ENCODE measurements around the gene FNDC3A.
"Not testable (repeated sequence)": the region's sequence is repeated elsewhere in the genome, so short reads cannot be mapped to it uniquely, and the experiment has no call there.

Gene FNDC3A

GRCh38 chr13:49018986-49019635 is 43.4 kb downstream of the FNDC3A start:
- not testable (repeated sequence) for H3K9ac ChIP-seq (ENCODE audit: low read depth, low read length); H3K9me3 ChIP-seq (replicated peaks; ENCODE audit: low read length); H3K4me2 ChIP-seq (ENCODE audit: low read length); H3K4me3 ChIP-seq (ENCODE audit: low read length); H3K27me3 ChIP-seq (ENCODE audit: control insufficient read depth, insufficient read depth, low read length); H3K36me3 ChIP-seq (ENCODE audit: insufficient read depth, low read length)
- peaks cover 34% of the 10 kb centered on the region for H3K4me1 ChIP-seq (ENCODE audit: control insufficient read depth, insufficient read depth, low read length)

GRCh38 chr13:49020328-49020727 is 44.6 kb downstream of the FNDC3A start:
- peaks cover 38% of the 10 kb centered on the region for H3K4me1 ChIP-seq (ENCODE audit: control insufficient read depth, insufficient read depth, low read length)
- H3K9me3 ChIP-seq (replicated peaks; ENCODE audit: low read length), result no peaks in the 10 kb centered on the region
- no peak overlapping the region for H3K4me2 ChIP-seq (ENCODE audit: low read length)
- peaks cover 13% of the 10 kb centered on the region for H3K36me3 ChIP-seq (ENCODE audit: insufficient read depth, low read length)
- H3K9ac ChIP-seq (ENCODE audit: low read depth, low read length), result no peak overlapping the region
- H3K4me3 ChIP-seq (ENCODE audit: low read length), result no peak overlapping the region
- no peaks in the 10 kb centered on the region for H3K27me3 ChIP-seq (ENCODE audit: control insufficient read depth, insufficient read depth, low read length)

GRCh38 chr13:49020940-49021553 is 45.3 kb downstream of the FNDC3A start:
- Histone ChIP-seq H3K4me1 (ENCODE audit: control insufficient read depth, insufficient read depth, low read length) (peaks cover 38% of the 10 kb centered on the region), H3K4me2 (ENCODE audit: low read length) (peak overlapping the region; percentile 1), H3K36me3 (ENCODE audit: insufficient read depth, low read length) (peaks cover 13% of the 10 kb centered on the region), H3K9ac (ENCODE audit: low read depth, low read length) (no peak overlapping the region), H3K27me3 (ENCODE audit: control insufficient read depth, insufficient read depth, low read length) (no peaks in the 10 kb centered on the region), H3K9me3 (replicated peaks; ENCODE audit: low read length) (no peaks in the 10 kb centered on the region), H3K4me3 (ENCODE audit: low read length) (no peak overlapping the region)

GRCh38 chr13:49021953-49022352 is 46.2 kb downstream of the FNDC3A start:
- H3K27me3 ChIP-seq (ENCODE audit: control insufficient read depth, insufficient read depth, low read length), result no peaks in the 10 kb centered on the region
- peaks cover 42% of the 10 kb centered on the region for H3K4me1 ChIP-seq (ENCODE audit: control insufficient read depth, insufficient read depth, low read length)
- peak overlapping the region; percentile 82 for H3K9ac ChIP-seq (ENCODE audit: low read depth, low read length)
- H3K36me3 ChIP-seq (ENCODE audit: insufficient read depth, low read length), result peaks cover 13% of the 10 kb centered on the region
- peak overlapping the region; percentile 5 for H3K4me3 ChIP-seq (ENCODE audit: low read length)
- H3K4me2 ChIP-seq (ENCODE audit: low read length), result peak overlapping the region; percentile 81
- no peaks in the 10 kb centered on the region for H3K9me3 ChIP-seq (replicated peaks; ENCODE audit: low read length)

DNA sequence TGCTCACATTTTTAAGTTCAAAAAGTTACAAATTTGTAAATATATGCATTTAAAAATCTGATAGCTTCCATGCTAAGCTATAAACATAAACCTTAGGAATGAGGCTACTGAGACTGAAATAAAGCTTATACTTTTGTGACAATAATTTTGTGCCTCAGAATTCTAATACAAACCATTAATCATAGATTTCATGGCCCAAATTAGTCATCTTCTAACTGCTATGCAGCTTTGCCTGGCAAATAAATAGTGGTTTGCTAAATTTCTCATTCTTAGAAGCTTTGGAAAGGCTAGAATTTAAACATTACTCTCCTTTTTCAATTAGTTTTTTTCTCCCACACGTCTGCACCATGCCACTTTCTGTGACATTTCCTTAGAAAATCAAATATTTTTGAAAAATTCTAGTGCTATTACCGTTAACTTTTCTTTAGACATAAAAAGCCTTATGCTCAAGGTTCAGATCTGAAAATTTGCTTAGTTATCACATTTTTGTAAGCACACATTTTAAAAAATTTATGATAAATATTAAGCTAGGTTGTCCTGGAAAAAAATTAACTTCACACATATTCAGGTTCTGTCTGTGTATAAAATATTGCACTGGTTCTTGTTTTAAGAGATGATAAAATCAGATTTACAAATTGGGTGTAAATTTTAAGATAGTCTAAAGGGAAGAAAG is 46.9 kb downstream of the FNDC3A start:
- Histone ChIP-seq H3K9me3 (replicated peaks; ENCODE audit: low read length) (no peaks in the 10 kb centered on the region), H3K4me3 (ENCODE audit: low read length) (peak overlapping the region; percentile 47), H3K36me3 (ENCODE audit: insufficient read depth, low read length) (peaks cover 17% of the 10 kb centered on the region), H3K4me2 (ENCODE audit: low read length) (peak overlapping the region; percentile 81), H3K27me3 (ENCODE audit: control insufficient read depth, insufficient read depth, low read length) (no peaks in the 10 kb centered on the region), H3K4me1 (ENCODE audit: control insufficient read depth, insufficient read depth, low read length) (peaks cover 44% of the 10 kb centered on the region), H3K9ac (ENCODE audit: low read depth, low read length) (peak overlapping the region; percentile 82)

- peaks cover 17% of the 10 kb centered on the region for H3K36me3 ChIP-seq (ENCODE audit: insufficient read depth, low read length)
- no peaks in the 10 kb centered on the region for H3K27me3 ChIP-seq (ENCODE audit: control insufficient read depth, insufficient read depth, low read length)
- H3K9ac ChIP-seq (ENCODE audit: low read depth, low read length), result peak overlapping the region; percentile 82
- H3K4me3 ChIP-seq (ENCODE audit: low read length), result no peak overlapping the region
- H3K9me3 ChIP-seq (replicated peaks; ENCODE audit: low read length), result no peaks in the 10 kb centered on the region
- H3K4me2 ChIP-seq (ENCODE audit: low read length), result peak overlapping the region; percentile 81
- peaks cover 44% of the 10 kb centered on the region for H3K4me1 ChIP-seq (ENCODE audit: control insufficient read depth, insufficient read depth, low read length)
These were observed 47.7 kb downstream of the FNDC3A start for GRCh38 chr13:49023431-49023830.

GRCh38 chr13:49026851-49027250 is 51.1 kb downstream of the FNDC3A start:
- Histone ChIP-seq H3K4me3 (ENCODE audit: low read length) (no peak overlapping the region), H3K36me3 (ENCODE audit: insufficient read depth, low read length) (peaks cover 11% of the 10 kb centered on the region), H3K27me3 (ENCODE audit: control insufficient read depth, insufficient read depth, low read length) (no peaks in the 10 kb centered on the region), H3K4me1 (ENCODE audit: control insufficient read depth, insufficient read depth, low read length) (peaks cover 29% of the 10 kb centered on the region), H3K4me2 (ENCODE audit: low read length) (no peak overlapping the region), H3K9ac (ENCODE audit: low read depth, low read length) (no peak overlapping the region), H3K9me3 (replicated peaks; ENCODE audit: low read length) (no peaks in the 10 kb centered on the region)

- Histone ChIP-seq H3K27me3 (ENCODE audit: control insufficient read depth, insufficient read depth, low read length) (no peaks in the 10 kb centered on the region), H3K9ac (ENCODE audit: low read depth, low read length) (no peak overlapping the region), H3K4me1 (ENCODE audit: control insufficient read depth, insufficient read depth, low read length) (peaks cover 6% of the 10 kb centered on the region), H3K36me3 (ENCODE audit: insufficient read depth, low read length) (peaks cover 5% of the 10 kb centered on the region), H3K4me3 (ENCODE audit: low read length) (no peak overlapping the region), H3K4me2 (ENCODE audit: low read length) (no peak overlapping the region), H3K9me3 (replicated peaks; ENCODE audit: low read length) (no peaks in the 10 kb centered on the region)
These were observed 53.9 kb downstream of the FNDC3A start for GRCh38 chr13:49029570-49029969.

GRCh38 chr13:49030213-49030612 is 54.5 kb downstream of the FNDC3A start:
- no peaks in the 10 kb centered on the region for H3K27me3 ChIP-seq (ENCODE audit: control insufficient read depth, insufficient read depth, low read length)
- no peak overlapping the region for H3K4me2 ChIP-seq (ENCODE audit: low read length)
- peaks cover 6% of the 10 kb centered on the region for H3K4me1 ChIP-seq (ENCODE audit: control insufficient read depth, insufficient read depth, low read length)
- H3K9ac ChIP-seq (ENCODE audit: low read depth, low read length), result no peak overlapping the region
- no peak overlapping the region for H3K4me3 ChIP-seq (ENCODE audit: low read length)
- peaks cover 3% of the 10 kb centered on the region for H3K36me3 ChIP-seq (ENCODE audit: insufficient read depth, low read length)
- H3K9me3 ChIP-seq (replicated peaks; ENCODE audit: low read length), result no peaks in the 10 kb centered on the region

DNA sequence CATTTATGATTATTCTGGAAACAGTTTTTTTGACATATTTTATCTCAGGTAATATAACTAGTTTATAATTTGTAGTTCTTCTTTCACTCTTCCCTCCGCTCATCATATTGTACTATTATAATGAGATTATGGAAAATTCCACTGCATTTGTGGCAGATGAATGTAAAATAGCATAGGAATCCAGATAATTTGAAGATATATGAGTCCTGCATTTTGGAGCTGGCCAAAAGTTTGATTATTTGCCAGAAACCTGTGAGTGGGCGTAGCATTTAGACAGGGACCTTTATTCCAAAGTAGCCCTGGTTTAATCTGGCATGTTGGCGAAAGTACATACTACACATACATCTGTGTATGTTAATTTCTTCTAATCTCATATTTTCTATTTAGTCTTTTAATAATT is 65.2 kb downstream of the FNDC3A start:
- Histone ChIP-seq H3K9me3 (replicated peaks; ENCODE audit: low read length) (no peaks in the 10 kb centered on the region), H3K4me1 (ENCODE audit: control insufficient read depth, insufficient read depth, low read length) (no peaks in the 10 kb centered on the region), H3K36me3 (ENCODE audit: insufficient read depth, low read length) (no peaks in the 10 kb centered on the region), H3K9ac (ENCODE audit: low read depth, low read length) (no peak overlapping the region), H3K27me3 (ENCODE audit: control insufficient read depth, insufficient read depth, low read length) (no peaks in the 10 kb centered on the region), H3K4me2 (ENCODE audit: low read length) (no peak overlapping the region), H3K4me3 (ENCODE audit: low read length) (no peak overlapping the region)

GRCh38 chr13:49042476-49042875 is 66.8 kb downstream of the FNDC3A start:
- Histone ChIP-seq H3K4me1 (ENCODE audit: control insufficient read depth, insufficient read depth, low read length) (no peaks in the 10 kb centered on the region), H3K4me3 (ENCODE audit: low read length) (no peak overlapping the region), H3K27me3 (ENCODE audit: control insufficient read depth, insufficient read depth, low read length) (no peaks in the 10 kb centered on the region), H3K9me3 (replicated peaks; ENCODE audit: low read length) (no peaks in the 10 kb centered on the region), H3K9ac (ENCODE audit: low read depth, low read length) (no peak overlapping the region), H3K36me3 (ENCODE audit: insufficient read depth, low read length) (no peaks in the 10 kb centered on the region), H3K4me2 (ENCODE audit: low read length) (no peak overlapping the region)

Measured in skeletal muscle satellite cell (primary cell).